Cerebellar cortex (tissue), 1 donor: ENCODE measurements around the gene CCT3.
"Not testable (repeated sequence)": the region's sequence is repeated elsewhere in the genome, so short reads cannot be mapped to it uniquely, and the experiment has no call there.

Experiments
- DNase-seq: peaks from one replicate; pipeline ENCODE4 v3.0.0-alpha.2; 2015; ENCODE audit warnings: low spot score

Gene CCT3

DNA sequence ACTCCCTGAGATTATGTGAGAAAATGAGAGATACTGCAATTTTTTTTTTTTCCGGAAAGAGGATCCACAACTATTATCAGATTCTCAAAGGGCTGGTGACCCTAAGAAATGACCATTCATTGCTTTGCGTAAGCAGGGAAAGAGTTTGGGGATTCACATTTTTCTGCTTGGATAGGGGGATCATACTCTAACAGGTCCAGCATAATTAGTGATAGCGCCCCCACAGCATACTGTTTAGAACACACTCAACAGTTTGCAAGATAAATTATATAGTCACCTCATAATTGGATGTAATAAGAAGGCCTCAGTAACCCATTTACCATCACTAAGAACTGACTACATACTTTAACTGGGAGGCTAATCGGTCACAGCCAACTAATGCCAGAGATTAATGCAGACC is 1.9 kb downstream of the CCT3 start:
- DNase-seq = no peak

- DNase-seq = not testable (repeated sequence)
Observed at GRCh38 chr1:156323179-156323578, 14.9 kb downstream of the CCT3 start.

- no peak for DNase-seq
Observed at GRCh38 chr1:156320560-156320959, 17.5 kb downstream of the CCT3 start.

GRCh38 chr1:156319664-156320063 is 18.4 kb downstream of the CCT3 start:
- peak; percentile 44 for DNase-seq

DNA sequence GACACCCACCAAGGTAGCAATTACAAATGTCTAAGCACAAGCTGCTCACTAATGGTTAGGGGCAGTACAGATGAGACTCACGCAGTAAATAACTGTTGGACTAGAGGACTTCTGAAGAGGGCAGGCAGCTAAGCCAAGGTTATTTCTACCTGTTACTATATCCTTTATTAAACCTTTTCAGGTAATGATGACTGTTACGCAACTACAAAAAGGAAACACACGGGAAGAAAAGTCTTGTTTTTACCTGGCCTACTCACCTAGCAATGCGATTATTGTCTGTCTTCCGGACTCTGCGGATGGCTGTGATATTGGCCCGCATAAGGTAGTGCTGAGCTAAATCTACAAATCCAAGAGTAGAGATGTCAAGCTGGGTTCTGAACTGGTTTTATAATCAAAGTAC is 21.2 kb downstream of the CCT3 start:
- no peak for DNase-seq

- no peak for DNase-seq
Observed at GRCh38 chr1:156310962-156311361, 27.1 kb downstream of the CCT3 start.

DNA sequence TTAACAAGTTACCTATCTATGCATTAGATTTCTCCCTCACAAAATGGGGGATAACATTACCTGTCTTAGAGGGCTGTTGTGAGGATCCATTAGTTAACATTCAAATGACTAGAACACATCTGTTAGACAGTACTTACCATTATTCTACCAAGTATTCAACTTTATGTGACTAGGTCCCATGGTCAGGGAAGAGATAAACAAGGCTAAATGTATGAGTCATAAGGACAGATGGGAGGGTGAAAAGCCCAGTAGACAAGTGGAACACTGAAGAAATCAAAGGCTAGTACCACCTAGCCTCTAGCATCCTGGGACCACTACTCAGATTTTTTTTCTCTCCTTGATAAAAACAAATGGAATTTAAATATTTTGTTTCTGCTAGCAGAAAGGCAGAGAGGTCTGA is 30.0 kb downstream of the CCT3 start:
- no peak for DNase-seq

DNA sequence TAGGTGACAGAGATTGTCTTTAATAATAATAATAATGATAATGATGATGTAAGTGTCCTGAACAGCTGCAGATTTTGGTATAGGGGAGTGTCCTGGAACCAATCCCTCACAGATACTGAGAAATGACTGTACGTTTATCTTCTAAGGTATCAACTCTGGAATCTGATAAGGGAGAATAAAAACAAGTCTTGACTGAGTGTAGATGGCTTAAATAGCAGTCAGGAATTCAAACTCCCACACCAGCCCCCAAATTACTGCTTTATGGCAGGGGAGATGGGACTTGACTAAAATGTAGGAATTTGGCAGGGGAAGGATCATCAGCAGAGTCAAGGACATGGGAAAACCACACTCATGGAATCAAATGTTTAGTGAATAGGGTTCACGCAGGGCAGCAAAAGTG is 32.9 kb downstream of the CCT3 start:
- no peak for DNase-seq

DNA sequence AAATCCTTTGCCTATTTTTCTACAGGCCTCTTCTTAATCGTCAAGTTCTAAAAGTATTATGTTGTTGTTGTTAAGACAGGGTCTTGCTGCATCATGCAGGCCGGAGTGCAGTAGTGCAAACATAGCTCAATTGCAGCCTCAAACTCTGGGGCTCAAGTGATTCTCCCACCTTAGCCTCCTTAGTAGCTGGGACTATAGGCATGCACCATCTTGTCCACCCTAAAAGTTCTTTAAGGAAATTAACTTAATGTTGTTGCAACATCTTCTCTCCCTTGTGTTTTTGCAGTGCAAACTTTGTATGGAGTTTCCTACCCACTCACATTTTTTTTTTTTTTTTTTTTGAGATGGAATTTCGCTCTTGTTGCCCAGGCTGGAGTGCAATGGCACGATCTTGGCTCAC is 34.9 kb downstream of the CCT3 start:
- no peak for DNase-seq

DNA sequence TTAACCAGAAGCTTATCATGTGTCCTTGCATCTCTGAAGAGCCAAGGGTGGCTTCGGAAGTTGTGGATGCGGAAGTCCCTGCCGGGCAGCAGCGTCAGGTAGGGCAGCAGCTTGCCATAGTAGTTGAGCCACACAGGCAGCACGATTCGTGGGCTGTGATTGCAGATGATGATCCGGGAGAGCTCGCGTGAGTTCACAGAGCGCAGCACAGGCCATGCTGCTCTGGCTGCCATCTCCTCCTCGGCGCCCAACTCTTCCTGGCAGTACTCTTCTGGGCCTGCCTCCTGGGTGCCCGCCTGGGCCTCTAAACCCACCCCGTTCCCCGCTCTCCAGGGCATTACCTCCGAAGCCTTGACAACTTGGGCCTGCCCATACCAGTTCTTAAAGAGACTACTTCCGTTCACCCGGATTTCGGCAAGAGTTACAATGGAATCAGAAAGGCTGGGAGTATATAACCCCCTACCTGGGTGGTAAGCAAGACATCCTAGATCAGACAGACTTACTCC is 39.2 kb downstream of the CCT3 start, which contains the start of gene VHLL:
Gene VHLL, minus strand, starts transcription at position 456 of the 506 bp plus-strand sequence. Its CDS starts 118 bp downstream, at position 338.
- DNase-seq = no peak

DNA sequence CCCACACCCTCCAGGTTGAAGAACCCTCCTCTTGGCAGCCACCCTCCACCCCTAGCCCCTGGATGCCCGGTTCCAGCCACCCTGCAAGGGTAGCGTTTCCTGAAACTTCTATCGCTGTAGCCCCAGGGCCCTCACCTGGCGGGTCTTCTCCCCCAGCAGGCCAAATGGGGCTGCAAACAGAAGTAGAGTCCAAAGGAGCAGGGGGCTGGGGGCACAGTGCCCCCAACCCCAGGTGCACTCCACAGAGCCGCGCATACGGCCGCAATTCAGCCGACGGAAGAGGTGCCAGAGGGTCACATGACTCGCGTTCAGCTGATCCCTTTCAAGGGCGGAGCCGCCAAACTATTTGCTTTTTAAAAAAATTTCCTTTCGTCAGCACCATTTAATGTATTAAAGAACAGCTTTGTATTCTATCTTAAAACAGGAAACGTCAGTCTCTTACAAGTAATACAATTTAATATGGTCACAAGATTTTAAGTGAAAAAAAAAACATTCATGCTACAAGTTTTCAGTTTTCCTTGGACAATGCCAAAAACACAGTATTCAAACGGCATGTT is 42.6 kb downstream of the CCT3 start, which contains the start of gene GLMP:
Gene GLMP, minus strand, starts transcription at position 289 of the 557 bp plus-strand sequence. Its CDS starts 34 bp downstream, at position 255.
- peak; percentile 67 for DNase-seq

GRCh38 chr1:156293895-156294294 is 44.2 kb downstream of the CCT3 start:
- DNase-seq = no peak

DNA sequence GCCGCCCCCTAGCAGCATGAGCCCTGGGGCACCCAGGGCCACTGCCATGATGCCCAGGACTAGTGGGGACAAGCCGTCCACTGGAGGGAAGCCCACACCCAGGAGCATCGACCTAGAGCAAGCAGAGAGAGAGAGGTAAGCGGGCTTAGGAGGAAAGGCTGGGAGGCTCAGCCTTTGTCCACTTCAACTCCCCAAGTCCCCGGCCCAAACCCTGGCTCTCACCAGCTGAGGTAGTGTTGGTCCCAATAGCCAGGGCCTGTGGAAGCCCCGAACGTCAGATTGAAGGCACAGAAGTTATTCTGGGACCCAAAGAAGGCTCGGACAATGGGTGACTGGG is 45.0 kb downstream of the CCT3 start:
- no peak for DNase-seq

- DNase-seq = peak; percentile 84
Observed at GRCh38 chr1:156291226-156292061, 46.6 kb downstream of the CCT3 start.

GRCh38 chr1:156289857-156290256 is 48.2 kb downstream of the CCT3 start:
- no peak for DNase-seq

- no peak for DNase-seq
Observed at GRCh38 chr1:156286061-156286460, 52.0 kb downstream of the CCT3 start.

GRCh38 chr1:156285437-156285836 is 52.7 kb downstream of the CCT3 start:
- no peak for DNase-seq

DNA sequence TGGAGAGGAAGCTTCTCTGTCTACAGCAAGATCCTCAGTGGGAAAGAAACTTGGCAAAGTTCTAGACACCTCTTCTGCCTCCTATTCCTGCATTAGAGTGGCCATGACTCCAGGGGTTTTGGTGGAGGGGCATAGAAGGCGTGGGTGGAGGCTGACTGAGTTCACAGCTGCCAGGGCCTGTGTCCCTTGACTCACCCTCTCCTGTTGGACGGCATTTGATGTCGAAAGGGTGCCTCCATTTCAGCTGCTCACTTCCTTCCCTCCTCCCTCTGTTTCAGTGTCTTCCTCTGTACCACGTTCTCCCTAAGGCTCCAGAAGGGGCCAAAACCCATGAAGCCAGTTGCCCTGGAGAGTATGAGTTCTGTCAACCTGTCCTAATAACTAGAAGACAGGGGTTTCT is 53.3 kb downstream of the CCT3 start:
- DNase-seq = no peak

GRCh38 chr1:156284112-156284511 is 54.0 kb downstream of the CCT3 start, which contains the start of gene TMEM79:
Gene TMEM79, plus strand, starts transcription at chr1:156284325. Its CDS starts 902 bp downstream, at chr1:156285227.
- no peak for DNase-seq

GRCh38 chr1:156283521-156283920 is 54.6 kb downstream of the CCT3 start:
- DNase-seq = no peak

DNA sequence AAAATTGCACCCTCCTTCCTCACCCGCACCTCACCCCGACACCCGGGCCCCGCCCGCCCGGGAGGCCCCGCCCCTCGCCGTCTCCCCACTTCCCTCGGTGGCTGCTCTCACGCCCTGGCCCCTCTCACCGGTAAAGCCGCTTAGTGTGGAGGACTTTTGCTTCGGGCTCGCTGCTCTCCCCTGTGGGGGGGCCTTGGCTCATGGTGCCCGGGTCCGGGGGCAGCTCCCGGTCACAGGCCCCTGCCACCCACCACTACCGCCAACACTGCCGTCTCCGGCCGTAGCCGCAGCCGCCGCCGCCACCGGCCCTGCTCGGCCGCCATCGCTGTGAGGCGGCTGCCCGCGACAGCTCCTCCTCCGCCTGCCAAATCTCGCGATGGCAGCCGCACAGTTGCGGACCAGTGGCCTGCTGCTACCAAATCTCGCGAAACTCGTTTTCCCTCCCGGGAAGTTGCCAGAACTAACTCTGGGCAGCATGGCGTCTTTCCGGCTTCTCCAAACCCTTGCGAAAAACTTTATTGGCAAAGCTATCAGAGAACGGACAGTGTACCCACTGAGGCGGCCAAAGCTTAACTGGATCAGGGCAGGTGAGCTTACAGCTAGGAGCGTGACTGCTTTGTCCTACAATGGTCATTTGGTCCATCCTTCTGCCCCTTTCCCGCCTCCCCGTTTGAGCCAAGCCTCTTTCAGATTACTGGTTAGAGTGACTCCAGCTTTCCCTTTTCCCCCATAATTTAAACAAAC is 55.4 kb downstream of the CCT3 start, which contains the start of gene SMG5:
Gene SMG5, minus strand, starts transcription at position 347 of the 744 bp plus-strand sequence. Its CDS starts 145 bp downstream, at position 202.
- DNase-seq = peak; percentile 98
